ENCODE data around the gene EYA4. TPM values are rescaled to one million over a fixed set of nuclear protein-coding genes. Genes with fewer than 3 reads are reported as not detected.

Gene EYA4
- total RNA-seq = 0.09 TPM in 1 of 2 replicates, not detected in the other

GRCh38 chr6:133241086-133241900, at the start of gene EYA4:
Gene EYA4, plus strand, starts transcription at chr6:133241357. Its CDS starts 33,424 bp downstream, at chr6:133274781.

